CD4-positive, alpha-beta T cell (primary cell): ENCODE data around the gene SGSM1. TPM values are rescaled to one million over a fixed set of nuclear protein-coding genes. Genes with fewer than 3 reads are reported as not detected.
A peak's percentile ranks its signal among the peaks of the same experiment; 100 is the strongest.

Experiments
- ATAC-seq: fragments of 200-7000 bp; cut with Tn5 transposase; one replicate; pipeline ENCODE4 v1.10.0; 2022; ENCODE audit warnings: mild to moderate bottlenecking; ENCODE audit not compliant: poor library complexity
- CTCF ChIA-PET: fragments of 350-600 bp; sonication (Branson Sonifier 250); formaldehyde crosslinking; loops from one replicate; lab custom pipeline; 2021; ENCODE audit warnings: antibody characterized with exemption, inconsistent platforms; lab: Charles Lee
- POLR2A ChIA-PET: fragments of 350-600 bp; sonication (Branson Sonifier 250); formaldehyde crosslinking; loops from one replicate; lab custom pipeline; 2021; ENCODE audit warnings: antibody characterized with exemption, inconsistent platforms; lab: Charles Lee
- DNase-seq, 14 experiments: peaks; one replicate each; pipeline ENCODE4 v3.0.0-alpha.2; 2013 to 2020; ENCODE audit warnings: mixed read lengths in 2 of 14
- H3K27ac ChIP-seq, 2 donors: one replicate each; pipeline versions ENCODE4 v1.5.1 to v1.7.0; 2013; ENCODE audit warnings: low read length in 2 of 2, low read depth in 1 of 2, mild to moderate bottlenecking in 1 of 2
- H3K27me3 ChIP-seq, 2 experiments: 1 replicate in 1 of 2; 2 replicates in 1 of 2; pipeline versions ENCODE4 v1.6.1 to v1.7.0; 2013; ENCODE audit warnings: low read length in 2 of 2, control low read depth in 1 of 2, mild to moderate bottlenecking in 1 of 2, moderate library complexity in 1 of 2; ENCODE audit not compliant: insufficient read depth in 2 of 2, control insufficient read depth in 1 of 2
- H3K36me3 ChIP-seq: one replicate; pipeline ENCODE4 v1.6.1; 2013; ENCODE audit warnings: low read length, control low read depth; ENCODE audit not compliant: insufficient read depth
- H3K4me1 ChIP-seq: one replicate; pipeline ENCODE4 v1.6.1; 2013; ENCODE audit warnings: low read length, control low read depth; ENCODE audit not compliant: insufficient read depth
- H3K4me3 ChIP-seq: one replicate; pipeline ENCODE4 v1.5.1; 2013; ENCODE audit warnings: mild to moderate bottlenecking, low read length, moderate library complexity
- H3K9me3 ChIP-seq, 2 experiments: 1 replicate in 1 of 2; 2 replicates in 1 of 2; pipeline versions ENCODE4 v1.6.1 to v1.7.0; 2013; ENCODE audit warnings: low read length in 2 of 2, mild to moderate bottlenecking in 2 of 2, control low read depth in 1 of 2, moderate library complexity in 1 of 2; ENCODE audit not compliant: control insufficient read depth in 1 of 2, insufficient read depth in 1 of 2
- H3K27ac Mint-ChIP-seq: one replicate; pipeline ENCODE4 v1.8.0; 2020; ENCODE audit warnings: mixed read lengths
- H3K27me3 Mint-ChIP-seq: one replicate; pipeline ENCODE4 v1.8.0; 2021; ENCODE audit warnings: mixed read lengths
- H3K36me3 Mint-ChIP-seq: one replicate; pipeline ENCODE4 v1.8.0; 2021; ENCODE audit warnings: low read depth, mixed read lengths
- H3K4me1 Mint-ChIP-seq: one replicate; pipeline ENCODE4 v1.8.0; 2021; ENCODE audit warnings: low read depth, mixed read lengths
- H3K4me3 Mint-ChIP-seq: one replicate; pipeline ENCODE4 v1.8.0; 2020; ENCODE audit warnings: mild to moderate bottlenecking, mixed read lengths
- H3K9me3 Mint-ChIP-seq: one replicate; pipeline ENCODE4 v1.8.0; 2020; ENCODE audit warnings: mixed read lengths
- intact Hi-C, 2 experiments: fragments of 100-400 bp; cut with DNase I in 1 of 2; cut with micrococcal nuclease in 1 of 2; formaldehyde crosslinking; loops; one replicate each; pipeline versions ENCODE4 v1.15.1 to v1.9.0; 2023 to 2025; cut with DNase I, micrococcal nuclease
- polyA plus RNA-seq, 2 donors: library from polyadenylated mRNA; unstranded; fragments of 120-200 nt; gene quantifications; one replicate each; pipeline ENCODE4 v1.2.1, GENCODE V29; 2013
- total RNA-seq, 174 experiments: library from RNA in 2 of 174; stranded (reverse) in 2 of 174; gene quantifications; one replicate each; pipeline ENCODE4 v1.2.3 and lab custom pipeline; 2021 to 2026
- TF ChIP-seq, protein P1 (sequence below): fragments of 200-600 bp; IDR thresholded peaks from one replicate; pipeline ENCODE4 v1.8.0; 2022; ENCODE audit warnings: antibody characterized with exemption, mild to moderate bottlenecking

SGSM1 gene, protein sequence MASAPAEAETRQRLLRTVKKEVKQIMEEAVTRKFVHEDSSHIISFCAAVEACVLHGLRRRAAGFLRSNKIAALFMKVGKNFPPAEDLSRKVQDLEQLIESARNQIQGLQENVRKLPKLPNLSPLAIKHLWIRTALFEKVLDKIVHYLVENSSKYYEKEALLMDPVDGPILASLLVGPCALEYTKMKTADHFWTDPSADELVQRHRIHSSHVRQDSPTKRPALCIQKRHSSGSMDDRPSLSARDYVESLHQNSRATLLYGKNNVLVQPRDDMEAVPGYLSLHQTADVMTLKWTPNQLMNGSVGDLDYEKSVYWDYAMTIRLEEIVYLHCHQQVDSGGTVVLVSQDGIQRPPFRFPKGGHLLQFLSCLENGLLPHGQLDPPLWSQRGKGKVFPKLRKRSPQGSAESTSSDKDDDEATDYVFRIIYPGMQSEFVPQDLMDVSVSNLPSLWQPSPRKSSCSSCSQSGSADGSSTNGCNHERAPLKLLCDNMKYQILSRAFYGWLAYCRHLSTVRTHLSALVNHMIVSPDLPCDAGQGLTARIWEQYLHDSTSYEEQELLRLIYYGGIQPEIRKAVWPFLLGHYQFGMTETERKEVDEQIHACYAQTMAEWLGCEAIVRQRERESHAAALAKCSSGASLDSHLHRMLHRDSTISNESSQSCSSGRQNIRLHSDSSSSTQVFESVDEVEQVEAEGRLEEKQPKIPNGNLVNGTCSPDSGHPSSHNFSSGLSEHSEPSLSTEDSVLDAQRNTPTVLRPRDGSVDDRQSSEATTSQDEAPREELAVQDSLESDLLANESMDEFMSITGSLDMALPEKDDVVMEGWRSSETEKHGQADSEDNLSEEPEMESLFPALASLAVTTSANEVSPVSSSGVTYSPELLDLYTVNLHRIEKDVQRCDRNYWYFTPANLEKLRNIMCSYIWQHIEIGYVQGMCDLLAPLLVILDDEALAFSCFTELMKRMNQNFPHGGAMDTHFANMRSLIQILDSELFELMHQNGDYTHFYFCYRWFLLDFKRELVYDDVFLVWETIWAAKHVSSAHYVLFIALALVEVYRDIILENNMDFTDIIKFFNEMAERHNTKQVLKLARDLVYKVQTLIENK
- total RNA-seq: 1 to 10 TPM; 1.3 to 1.9 TPM
- 0.82 TPM for polyA plus RNA-seq (2013, experiment 1 of 2)
- 0.65 TPM for polyA plus RNA-seq (2013, experiment 2 of 2)
- 0 to 9.6 (median 2.1) reads per million in 172 experiments for total RNA-seq (lab: John Stamatoyannopoulos, UW)

DNA sequence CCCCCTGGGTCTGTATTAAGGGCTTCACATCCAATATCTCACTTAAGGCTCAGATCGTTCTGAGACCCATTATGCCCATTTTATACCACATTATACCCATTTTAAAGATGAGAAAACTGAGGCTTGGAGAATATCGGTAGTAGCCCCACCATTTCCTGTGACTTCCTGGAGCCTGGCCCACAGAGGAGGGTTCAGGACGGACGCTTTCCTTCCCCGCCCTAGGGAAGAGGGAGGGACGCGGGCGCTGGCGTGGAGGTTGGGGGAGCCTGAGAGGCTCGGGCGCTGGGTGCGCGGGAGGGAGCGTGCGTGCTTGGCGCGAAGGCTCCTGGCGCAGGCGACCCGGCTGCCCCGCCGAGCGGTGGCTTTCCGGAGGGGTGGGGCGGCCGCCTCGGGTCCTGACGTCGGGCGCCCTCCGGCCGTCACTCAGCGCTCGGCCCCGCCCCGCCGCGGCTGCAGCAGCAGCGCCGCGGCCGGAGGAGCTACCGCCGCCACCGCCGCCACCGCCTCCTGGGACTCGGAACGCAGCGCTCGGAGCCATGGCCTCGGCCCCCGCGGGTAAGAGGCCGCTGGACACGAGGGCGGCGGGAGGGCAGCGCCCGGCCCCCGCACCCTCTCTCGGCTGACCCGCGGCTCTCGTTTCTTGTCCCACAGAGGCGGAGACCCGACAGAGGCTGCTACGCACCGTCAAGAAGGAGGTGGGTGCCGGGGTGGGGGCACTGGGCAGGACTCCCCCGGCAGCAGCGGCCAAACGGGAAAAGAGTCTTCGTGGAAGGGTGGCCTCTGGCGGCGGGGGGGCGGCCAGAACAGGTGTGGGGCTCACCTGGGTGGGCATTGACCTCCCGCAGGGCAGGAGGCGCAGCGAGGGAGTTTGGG lies at the start of gene SGSM1:
Gene SGSM1, plus strand, starts transcription at position 422 of the 873 bp plus-strand sequence. Its CDS starts 115 bp downstream, at position 537.
- Mint-ChIP-seq H3K4me3 (peak within 1 kb of the TSS; percentile 76), H3K36me3 (no peaks in the 10 kb centered on the region), H3K27me3 (no peaks in the 10 kb centered on the region), H3K27ac (peak within 1 kb of the TSS; percentile 37), H3K9me3 (no peaks in the 10 kb centered on the region), H3K4me1 (peaks cover 30% of the 10 kb centered on the region)
- TF ChIP-seq, protein P1, sequence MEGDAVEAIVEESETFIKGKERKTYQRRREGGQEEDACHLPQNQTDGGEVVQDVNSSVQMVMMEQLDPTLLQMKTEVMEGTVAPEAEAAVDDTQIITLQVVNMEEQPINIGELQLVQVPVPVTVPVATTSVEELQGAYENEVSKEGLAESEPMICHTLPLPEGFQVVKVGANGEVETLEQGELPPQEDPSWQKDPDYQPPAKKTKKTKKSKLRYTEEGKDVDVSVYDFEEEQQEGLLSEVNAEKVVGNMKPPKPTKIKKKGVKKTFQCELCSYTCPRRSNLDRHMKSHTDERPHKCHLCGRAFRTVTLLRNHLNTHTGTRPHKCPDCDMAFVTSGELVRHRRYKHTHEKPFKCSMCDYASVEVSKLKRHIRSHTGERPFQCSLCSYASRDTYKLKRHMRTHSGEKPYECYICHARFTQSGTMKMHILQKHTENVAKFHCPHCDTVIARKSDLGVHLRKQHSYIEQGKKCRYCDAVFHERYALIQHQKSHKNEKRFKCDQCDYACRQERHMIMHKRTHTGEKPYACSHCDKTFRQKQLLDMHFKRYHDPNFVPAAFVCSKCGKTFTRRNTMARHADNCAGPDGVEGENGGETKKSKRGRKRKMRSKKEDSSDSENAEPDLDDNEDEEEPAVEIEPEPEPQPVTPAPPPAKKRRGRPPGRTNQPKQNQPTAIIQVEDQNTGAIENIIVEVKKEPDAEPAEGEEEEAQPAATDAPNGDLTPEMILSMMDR: no peak
- no peak within 1 kb of the TSS for H3K27ac ChIP-seq
- intact Hi-C loops: loop anchor here in 1 of 2 experiments (10.0 kb wide), 1 partner anchor 891 kb away; no protein-coding TSS in a partner anchor
- H3K4me1 ChIP-seq: peaks cover 34% of the 10 kb centered on the region
- H3K27me3 ChIP-seq: no peaks in the 10 kb centered on the region
- ATAC-seq (peak; percentile 86), DNase-seq (peak; percentile 53 to 90 (median 72))
- ChIA-PET CTCF (interaction anchor here (0.7 kb wide), 2 partner anchors 378 to 1277 kb away, joined by 3 to 4 read pairs; partner anchors contain the start of gene ADORA2A), POLR2A (no interaction called here)
- H3K9me3 ChIP-seq: peaks cover 0 to 7% of the 10 kb centered on the region in 2 experiments
- peak within 1 kb of the TSS; percentile 72 for H3K4me3 ChIP-seq
- H3K36me3 ChIP-seq: no peaks in the 10 kb centered on the region

DNA sequence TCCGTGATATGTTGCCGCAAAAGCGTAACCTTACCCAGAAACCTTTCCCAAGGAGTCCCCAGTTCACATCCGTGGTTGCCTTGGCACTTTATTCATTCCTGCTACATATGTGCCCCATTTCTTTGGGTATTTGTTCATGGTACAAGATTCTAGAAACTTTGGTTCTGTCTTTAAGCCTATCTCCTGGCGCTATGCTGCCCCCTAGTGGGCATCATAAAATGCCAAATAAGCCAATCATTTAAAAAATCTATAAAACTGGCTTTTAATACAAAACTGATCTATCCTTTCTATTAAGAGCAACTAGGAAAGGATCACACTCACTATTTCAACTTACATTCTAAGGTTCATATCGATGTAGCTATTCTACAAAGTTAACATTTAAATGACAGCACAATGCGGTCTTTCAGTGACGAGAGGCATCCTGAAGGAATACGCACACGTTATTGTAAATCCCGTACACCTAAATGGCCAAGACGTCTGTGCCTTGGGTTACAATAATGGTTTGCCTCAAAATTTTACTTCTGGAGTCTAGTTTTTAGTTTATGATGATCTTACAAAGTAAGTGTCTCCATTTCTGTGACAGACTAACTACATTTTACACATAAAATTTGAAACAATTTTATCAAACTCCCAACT lies 47.7 kb upstream of the SGSM1 start:
- peak; percentile 22 to 76 (median 46) for DNase-seq
- CTCF ChIA-PET: interaction anchor here (1.3 to 1.4 kb wide), 2 partner anchors 11 to 45 kb away, joined by 4 read pairs; no protein-coding TSS in a partner anchor
- Mint-ChIP-seq H3K27ac (no peak overlapping the region), H3K4me3 (no peak overlapping the region), H3K9me3 (no peaks in the 10 kb centered on the region), H3K27me3 (peaks cover 6% of the 10 kb centered on the region), H3K4me1 (no peaks in the 10 kb centered on the region), H3K36me3 (no peaks in the 10 kb centered on the region)
- POLR2A ChIA-PET: no interaction called here
- intact Hi-C loops: loop anchor here (5.0 to 10.0 kb wide), 4 partner anchors 123 to 431 kb away; partner anchors contain the start of gene ADORA2A (in 1 of the 2)
- no peak overlapping the region for H3K4me3 ChIP-seq
- no peaks in the 10 kb centered on the region for H3K9me3 ChIP-seq
- TF ChIP-seq, protein P1: peak; percentile 96
- no peak overlapping the region for H3K27ac ChIP-seq
- H3K4me1 ChIP-seq: no peaks in the 10 kb centered on the region
- no peaks in the 10 kb centered on the region for H3K36me3 ChIP-seq
- H3K27me3 ChIP-seq: peaks cover 0 to 3% of the 10 kb centered on the region in 2 experiments
- ATAC-seq: no peak
